Activated CD8-positive, alpha-beta memory T cell treated with anti-CD3 and anti-CD28 coated beads for 48 hours (primary cell): Measurements from ENCODE around the gene KRTAP4-3.
"Not testable (repeated sequence)": the region's sequence is repeated elsewhere in the genome, so short reads cannot be mapped to it uniquely, and the experiment has no call there.

Source experiments
- DNase-seq, 3 experiments: peaks; one replicate each; pipeline ENCODE4 v3.0.0-alpha.2; 2020; ENCODE audit warnings: low read depth in 2 of 3, low spot score in 2 of 3

KRTAP4-3 gene

GRCh38 chr17:41119696-41120690 is 48.0 kb downstream of the KRTAP4-3 start:
- DNase-seq, result not testable (repeated sequence)

GRCh38 chr17:41118721-41119120 is 49.3 kb downstream of the KRTAP4-3 start:
- no peak for DNase-seq

- not testable (repeated sequence) for DNase-seq
These were observed 50.1 kb downstream of the KRTAP4-3 start, which contains the start of gene KRTAP4-11 for GRCh38 chr17:41117846-41118386. Gene KRTAP4-11, minus strand, starts transcription at chr17:41118373. Its CDS starts 58 bp downstream, at chr17:41118315.
